HG02588 (cell line): ENCODE measurements around the gene SCN2B.

Experiments
- ATAC-seq: cut with Tn5 transposase; IDR thresholded peaks from one replicate; pipeline ENCODE4 v1.9.1; 2021; ENCODE audit warnings: mild to moderate bottlenecking, moderate library complexity; ENCODE audit not compliant: unreplicated experiment

Gene SCN2B

DNA sequence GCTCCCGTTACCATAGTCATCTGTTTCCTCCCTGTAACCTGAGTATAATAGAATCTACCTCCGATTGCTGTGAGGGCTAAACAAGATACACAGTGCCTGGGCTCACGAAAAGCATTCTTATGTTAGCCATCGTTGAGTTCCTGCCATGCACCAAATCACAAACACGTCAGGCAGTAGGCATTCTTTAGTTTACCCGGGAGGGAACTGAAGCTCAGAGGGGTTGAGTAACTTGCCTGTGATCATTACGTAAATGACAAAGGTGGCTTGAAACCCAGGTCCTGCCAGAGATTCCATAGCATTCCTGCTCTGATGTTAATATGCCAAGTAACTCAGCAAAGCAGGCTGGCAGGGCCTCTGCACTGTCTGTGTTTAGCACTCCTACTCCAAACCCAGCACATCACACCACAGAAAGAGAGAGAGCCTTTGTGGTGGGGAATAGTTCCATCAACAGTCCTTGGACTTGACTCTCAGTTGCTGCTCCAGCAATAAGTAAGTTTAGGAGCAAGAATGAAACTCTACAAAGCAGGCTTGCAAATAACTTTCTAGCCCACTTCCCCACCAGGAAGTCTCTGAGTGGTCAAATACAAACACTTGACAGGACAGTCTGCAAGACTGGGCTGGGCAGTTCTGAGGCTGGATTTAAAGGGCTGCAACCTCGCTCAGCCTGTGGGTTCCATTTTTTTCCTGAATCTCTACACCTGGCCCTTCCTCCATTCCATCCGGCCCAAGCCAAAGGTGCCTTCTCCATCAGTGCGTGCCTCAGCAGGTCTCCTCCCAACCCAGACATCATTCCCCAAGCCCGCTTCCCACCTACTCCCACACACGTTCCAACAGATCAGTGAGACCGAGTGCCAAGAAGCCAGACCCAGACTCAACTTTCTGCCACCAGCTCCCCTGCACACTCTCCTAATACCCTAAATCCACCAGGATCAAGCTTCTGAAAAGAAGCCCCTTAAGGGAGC is 1.1 kb downstream of the SCN2B start:
- no peak for ATAC-seq

DNA sequence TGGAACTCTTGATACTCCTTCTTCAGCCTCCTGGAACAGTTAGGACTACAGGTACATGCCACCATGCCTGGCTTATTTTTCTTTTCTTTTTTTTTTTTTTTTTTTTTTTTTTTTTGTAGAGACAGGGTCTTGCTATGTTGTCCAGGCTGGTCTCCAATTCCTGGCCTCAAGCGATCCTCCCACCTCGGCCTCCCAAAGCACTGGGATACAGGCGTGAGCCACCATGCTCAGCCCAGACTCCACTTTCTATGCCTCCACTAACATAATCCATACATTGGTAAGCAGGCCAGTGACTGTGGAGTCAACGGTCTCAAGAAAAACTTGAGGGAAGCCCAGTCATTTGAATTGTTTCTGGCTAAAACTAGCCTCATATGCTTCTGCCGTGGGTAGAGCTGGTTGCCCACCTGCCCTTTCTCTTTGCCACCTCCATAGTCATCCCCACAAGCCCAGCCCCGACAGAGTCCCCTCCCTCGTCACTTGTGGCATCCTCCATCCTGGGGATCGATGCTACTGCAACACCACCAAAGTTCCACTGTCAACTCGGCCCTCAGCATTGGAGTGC is 2.4 kb downstream of the SCN2B start:
- ATAC-seq = no peak

DNA sequence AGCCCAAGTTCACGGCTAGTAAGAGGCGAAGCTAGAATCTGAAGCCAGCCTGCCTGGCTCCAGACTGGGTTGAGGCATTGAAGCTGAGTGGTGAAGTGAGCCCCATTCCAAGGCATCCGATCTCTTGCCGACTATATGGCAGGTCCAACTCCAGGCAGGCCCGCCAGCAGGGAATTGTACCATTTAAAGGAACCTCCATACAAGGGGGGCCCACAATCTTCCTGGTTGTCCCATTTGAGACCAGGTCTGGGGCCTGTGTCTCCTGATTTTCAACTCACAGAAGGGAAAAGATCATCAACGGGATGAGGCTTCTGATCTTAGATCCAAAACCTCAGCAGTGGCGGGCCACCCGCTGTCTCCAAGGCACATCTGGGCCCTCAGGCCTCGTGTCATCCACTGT is 4.1 kb downstream of the SCN2B start:
- no peak for ATAC-seq

DNA sequence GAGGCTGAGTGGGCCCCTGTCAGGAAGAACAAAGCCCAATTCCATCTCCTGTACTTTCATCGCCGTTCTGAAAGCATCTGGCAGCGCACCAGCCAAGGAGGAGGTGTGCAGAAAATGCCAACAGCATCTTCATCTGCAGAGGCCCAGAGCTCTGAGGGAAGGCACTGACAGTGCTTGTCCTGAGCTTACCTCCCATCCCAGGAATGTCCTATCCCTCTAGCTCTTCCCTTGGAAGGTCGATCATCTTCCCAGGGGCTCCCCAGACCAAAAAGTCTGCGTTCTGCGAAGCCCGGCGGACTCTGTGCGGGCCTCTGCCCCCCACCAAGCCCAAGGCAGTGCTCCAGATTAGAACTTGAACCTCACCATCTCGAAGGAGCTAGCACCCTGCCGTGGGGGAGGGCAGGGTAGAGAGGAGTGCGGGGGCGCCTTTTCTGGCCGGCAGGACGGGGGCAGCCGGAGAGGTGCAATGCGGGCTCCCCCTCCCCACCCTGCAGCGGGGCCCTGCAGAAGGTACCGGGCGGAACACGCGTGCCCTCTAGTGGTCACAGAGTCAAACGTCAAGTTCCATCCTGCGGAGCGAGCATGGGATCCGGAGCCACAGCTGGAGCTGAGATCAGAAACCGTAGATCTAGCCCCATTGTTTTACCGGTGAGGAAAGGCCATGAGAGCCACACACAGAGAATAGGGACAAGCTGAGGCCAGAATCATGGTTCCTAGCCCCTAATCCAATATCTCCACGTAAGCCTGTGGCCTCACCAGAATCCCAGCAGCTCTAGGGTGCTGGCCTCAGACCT is 5.0 kb downstream of the SCN2B start:
- no peak for ATAC-seq

DNA sequence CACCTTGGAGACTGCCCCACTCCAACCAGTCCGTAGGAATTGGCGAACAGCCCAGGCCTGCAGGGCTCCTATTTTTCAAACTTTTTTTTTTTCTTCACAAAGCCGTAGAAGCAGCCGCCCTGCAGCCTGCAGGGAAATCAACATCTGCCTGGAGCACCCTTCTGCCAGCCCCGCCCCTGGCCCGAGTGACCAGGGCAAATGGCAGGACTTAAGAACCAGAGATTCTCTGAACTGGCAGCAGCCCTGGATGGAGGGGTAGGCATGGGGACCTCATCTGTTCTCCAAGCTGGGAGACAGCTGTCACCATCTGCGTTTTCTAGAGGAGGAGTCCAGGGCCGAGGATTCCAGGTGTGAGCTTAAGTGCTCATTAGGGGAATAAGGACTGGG is 5.6 kb downstream of the SCN2B start:
- ATAC-seq = no peak

DNA sequence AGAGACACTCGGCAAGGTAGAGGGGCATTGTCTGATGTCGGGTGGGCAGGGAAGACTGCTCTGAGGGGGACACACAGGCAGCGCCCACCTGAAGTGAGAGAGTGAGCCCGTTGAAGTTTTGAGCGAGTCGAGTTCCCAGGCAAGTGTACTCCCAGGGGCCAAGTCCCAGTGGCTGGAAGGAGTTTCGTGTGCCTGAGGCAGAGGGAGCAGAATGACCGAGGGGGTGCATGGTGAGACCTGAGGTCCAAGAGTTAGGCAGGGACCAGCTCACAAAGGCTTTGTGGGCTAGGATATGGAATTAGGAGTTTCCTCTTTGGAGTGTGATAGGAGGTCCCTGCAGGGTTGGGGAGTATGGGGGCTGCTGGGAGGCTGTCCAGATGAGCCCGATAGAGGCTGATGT is 6.2 kb downstream of the SCN2B start:
- ATAC-seq = no peak

DNA sequence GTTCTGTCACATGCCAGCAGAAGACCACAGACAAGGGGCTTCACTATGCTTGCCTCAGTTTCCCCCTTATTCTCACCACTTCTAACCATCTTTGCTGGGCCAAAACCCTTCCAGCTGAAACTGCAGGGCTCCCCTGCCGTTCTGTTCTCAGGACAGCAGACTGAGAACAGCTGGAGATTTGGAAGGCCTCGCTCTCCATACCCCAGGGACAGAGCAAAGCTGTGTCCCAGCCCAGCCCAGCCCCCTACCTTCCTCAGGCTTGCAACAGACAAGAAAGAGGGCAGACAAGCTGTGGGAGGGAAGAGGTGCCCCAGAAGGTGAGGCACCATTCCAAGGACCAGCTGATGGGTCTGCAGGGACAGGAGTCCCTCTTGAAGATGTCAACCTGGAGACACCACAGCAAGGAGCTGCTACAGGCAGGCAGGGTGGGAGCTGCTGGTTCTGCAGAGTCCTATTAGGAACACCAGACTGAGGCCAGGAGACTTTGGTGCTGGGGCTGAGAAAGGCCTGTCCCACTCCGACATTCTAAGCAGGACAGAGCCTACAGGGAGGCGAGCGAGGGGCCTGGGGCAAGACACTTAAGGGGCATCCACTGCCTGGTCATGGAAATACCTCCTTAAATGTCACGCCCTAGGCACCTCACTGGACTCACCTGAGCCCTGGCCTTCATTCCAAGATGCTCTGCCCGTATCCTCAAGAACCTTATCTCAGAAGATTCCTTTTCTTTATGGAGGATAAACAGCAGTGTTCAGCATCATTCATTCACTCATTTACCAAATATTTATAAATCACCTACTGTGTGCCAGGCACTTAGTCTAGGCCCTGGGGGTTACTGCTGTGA is 6.9 kb downstream of the SCN2B start:
- no peak for ATAC-seq

DNA sequence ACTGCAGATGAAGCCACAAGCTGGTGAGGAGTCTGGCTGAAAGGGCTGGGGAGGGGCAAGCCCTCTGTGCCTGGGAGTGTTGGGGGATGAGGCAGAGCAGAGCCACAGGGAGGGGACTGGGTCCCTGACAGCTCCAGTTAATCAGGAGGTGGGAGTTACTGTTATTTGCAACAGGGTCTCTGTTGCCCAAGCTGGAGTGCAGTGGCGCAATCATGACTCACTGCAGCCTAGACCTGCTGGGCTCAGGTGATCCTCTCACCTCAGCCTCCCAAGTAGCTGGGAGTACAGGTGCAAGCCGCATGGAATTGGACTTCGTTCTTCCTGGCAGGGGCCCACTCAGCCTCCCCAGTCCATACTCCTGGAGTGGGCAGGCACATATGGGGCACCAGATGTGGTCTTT is 7.7 kb downstream of the SCN2B start:
- ATAC-seq = no peak

DNA sequence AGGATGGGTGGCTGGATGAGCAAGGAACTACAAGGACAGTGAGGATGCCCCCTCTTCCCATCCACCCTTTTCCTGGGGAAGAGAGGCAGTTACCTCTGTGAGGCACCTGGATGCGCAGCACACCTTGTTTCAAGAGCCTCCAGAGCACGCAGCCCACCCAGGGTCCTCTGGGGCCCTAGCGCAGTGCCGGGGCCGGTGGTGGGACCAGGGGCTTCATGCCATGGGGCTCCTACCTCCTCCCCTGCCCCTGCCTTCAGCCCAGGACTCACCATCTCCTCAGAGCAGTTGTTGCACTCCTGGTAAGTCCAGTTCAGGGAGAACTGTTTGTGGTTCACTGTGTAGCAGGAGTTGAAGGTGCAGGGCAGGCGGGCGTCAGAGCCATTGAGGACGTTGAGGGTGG is 8.1 kb downstream of the SCN2B start:
- ATAC-seq = no peak

DNA sequence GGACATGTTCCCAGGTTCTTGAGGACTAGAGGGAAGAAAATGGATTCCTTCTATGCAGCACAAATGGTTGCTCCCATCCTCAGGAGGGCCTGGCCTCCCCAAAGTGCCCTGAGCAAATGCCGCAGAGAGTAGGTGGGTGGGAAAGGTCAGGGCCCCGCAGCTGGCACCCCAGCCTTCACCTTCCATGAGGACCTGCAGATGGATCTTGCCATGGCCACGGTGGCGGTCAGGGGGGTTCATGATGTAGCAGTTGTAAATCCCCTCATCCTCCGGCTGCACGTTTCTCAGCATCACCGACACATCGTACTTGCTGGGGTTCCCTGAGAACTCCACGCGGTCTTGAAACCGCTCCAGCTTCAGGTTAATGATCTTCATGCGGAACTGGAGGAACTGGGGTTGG is 8.5 kb downstream of the SCN2B start:
- no peak for ATAC-seq

DNA sequence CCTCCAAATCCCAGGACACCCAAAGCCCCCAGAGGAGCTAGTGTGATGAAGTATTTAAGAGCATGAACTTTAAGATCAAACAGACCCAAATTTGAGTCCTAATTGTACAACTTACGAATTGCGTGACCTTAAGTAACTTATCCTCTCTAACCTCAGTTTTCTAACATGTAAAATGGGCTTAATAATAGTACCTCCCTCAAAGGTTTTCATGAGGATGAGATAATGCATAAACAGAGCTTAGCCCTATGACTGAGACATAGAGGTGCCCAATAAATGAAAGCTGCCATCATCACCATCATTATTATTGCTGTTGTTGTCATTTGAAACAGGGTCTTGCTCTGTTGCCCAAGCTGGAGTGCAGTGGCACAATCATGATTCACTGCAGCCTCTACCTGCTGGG is 9.2 kb downstream of the SCN2B start:
- no peak for ATAC-seq

DNA sequence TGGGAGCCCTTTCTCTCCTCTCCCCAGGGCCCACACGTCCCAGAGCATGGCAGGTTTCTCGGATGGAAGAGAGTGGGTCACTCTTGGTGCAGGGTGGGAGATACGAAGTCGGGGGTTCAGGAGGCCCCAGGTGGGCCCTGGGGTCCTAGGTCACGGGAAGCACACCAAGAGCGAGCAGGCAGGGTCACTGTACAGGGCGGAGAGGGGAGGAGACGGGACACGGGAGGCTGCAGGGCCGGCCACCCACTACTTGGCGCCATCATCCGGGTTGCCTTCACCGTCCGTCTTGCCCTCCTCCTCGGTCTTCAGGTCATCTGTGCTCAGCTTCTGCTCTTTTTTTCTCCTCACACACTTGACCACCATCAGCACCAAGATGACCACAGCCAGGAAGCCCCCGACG is 9.8 kb downstream of the SCN2B start:
- no peak for ATAC-seq

DNA sequence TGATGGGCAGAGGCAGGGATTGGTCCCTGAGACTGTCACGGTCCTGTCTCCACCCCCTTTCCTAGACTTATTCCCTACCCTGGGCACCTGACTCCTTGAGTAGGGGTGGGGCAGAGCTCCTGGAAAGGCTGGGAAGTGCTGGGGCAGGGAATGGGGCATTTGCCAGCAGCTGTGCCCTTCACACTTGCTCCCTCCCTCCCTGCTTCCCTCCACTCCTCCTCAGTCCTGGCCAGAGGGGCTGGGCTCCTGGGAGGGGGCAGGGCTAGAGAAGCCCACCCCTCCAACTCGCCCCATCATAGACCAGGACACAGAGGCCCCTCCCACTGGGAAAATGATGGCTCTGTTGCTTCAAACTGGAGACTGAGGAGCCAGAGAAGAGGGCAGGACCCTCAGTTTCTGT is 11.6 kb downstream of the SCN2B start:
- no peak for ATAC-seq

DNA sequence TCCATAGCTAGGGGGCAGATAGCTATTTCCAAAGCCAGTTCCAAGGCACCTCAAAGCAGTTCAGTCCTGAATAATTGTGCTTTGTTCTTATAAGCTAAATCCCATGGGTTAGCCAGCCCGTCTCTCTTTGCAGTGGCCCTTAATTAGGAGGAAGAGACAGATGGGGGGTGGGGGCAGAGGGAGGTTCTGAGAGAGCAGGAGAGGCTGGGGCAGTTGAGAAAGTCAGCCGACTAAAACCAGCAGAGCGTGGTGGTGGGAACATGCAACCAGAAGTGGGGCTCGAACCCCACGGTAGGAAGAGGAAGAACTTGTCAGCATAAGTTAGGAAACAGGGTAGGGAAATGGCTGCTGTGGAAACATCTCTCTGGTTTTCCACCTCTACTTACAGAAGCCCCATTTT is 12.9 kb downstream of the SCN2B start:
- no peak for ATAC-seq

DNA sequence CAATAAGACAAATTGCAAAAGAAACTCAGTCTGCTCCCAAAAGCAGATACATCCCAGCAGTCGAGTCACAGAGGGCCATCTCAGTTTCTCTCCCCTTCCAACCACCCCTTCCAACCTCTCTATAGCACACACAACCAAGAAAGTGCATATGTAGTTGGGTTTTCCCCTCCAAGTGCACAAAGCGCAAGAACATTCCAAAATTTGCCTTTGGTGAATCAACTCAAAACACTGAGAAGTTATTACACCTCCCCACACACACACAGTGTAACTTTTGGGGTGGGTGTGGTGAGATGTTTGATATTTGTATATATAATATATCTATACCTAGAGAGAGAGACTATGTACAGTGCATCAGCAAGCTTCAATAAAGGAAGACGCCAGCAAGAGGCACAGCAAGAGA is 13.6 kb downstream of the SCN2B start:
- ATAC-seq = no peak

DNA sequence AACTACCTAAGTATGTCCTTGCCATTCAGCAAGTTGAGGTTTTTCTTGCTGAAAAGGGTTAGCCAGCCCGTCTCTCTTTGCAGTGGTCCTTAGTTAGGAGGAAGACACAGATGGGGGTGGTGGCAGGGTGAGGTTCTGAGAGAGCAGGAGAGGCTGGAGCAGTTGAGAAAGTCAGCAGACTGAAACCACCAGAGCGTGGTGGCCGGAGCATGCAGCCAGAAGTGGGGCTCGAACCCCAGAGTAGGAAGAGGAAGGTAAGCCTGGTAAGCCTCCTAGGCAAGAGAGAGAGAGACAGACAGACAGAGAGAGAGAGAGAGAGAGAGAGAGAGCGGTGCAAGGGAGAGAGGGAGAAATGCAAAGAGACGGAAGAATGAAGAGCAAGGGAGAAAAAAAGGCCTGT is 14.7 kb downstream of the SCN2B start:
- no peak for ATAC-seq

DNA sequence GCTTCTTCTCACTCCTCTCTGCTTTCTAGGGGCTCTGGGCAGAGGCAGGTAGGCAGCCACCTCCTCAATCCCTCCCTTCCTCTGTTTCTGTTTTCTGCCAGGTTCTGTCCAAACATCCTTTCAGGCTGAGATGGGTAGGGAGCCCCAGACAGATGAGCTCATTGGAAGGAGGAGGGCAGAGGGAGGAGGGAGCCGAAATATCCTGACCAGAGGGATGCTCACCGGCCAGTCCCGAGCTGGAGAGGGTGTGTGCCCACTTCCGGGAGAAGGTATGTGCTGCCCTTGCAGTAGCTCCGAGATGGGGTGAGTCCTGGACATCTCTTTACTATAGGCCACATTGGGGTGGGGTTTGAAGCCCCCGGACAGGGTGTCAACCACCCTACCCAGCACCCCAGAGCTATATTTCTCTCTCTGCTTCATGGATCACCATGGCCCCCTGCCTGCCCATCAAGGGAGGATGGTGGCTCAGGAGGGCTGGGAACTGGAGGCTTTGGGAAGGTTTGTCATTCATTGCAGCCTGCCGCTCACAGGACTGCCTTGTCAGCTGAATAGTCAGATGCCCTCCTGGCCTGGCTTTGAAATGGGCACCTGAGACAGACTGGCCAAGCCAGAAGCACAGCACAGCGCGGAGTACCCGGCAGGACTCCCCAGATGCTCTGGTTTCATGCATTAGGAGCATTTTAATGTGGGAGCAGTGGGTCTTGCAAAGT is 19.1 kb downstream of the SCN2B start:
- no peak for ATAC-seq

DNA sequence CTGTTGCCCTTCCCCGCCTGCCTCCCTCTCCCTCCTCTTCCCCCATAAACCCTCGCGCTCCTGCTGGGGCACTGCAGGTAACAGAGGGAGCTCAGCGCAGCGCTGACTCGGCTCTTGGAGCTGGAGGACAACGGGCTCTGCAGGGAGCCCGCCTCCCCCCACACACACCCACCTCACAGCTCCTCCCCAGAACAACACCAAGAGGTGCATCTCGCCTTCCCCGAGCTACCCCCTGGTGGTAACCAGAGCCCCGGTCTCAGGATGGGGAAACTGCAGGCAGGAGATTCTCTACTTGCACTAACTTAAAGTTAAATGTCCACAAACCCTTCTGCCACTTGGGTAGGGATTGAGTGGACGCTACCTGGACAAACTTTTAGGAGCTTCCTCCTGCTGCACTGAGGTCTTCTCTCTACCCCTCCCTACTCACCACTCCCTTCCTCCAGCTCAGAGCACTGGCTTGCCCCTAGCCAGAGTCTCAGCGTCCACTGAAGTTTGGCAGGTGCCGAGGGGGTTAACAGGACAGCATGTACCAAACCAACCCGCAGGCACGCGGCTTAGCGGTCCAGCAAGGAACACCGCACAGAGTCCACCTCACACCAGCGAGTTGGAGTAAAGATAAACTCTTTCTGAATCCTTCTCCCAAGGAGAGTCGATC is 19.8 kb downstream of the SCN2B start:
- no peak for ATAC-seq

DNA sequence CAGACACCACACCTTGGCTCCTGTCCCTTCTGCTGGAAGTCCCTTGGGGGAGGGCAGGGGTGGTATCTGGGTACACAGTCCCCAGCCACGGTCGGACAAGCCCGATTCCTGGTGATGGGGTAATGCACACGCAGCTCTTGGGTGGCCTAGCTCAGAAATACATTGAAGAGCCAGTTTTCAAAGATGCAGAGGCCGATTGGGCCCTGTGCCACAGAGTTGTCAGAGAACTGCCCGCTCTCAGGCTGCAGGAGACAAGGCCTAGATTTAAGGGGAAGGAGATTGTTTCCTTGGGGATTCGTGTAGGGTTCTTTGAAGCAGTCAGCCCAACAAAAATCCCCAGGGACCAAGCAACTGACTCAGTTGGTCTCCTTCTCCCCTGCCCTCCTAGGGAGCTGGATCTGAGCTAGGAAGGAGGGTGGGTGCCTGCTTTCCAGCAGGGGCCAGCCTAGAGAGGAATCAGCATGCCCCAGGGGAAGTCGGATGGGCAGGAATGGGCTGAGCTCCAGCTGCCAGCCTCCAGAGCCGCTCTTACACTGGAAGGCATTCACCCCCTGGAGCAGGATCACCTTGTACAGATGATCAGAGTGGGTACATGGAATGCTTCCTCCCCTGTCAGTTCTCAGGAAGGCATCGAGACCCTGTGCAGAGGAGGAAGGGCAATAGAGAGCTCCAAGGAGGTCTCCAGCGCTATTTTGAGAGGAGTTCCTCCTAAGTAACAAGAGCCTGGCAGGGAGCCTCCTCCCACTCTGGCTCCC is 20.5 kb downstream of the SCN2B start:
- ATAC-seq = no peak
